HUES48 (cell line): ENCODE data around the gene FEM1A.
"Not testable (repeated sequence)": the region's sequence is repeated elsewhere in the genome, so short reads cannot be mapped to it uniquely, and the experiment has no call there.

Experiments
- H3K27ac ChIP-seq: one replicate; pipeline ENCODE4 v1.7.0; 2013; ENCODE audit warnings: low read depth, low read length, inconsistent platforms
- H3K27me3 ChIP-seq: 2 replicates; pipeline ENCODE4 v1.6.1; 2013; ENCODE audit warnings: mild to moderate bottlenecking, low read length; ENCODE audit not compliant: control insufficient read depth, insufficient read depth
- H3K36me3 ChIP-seq: 2 replicates; pipeline ENCODE4 v1.6.1; 2013; ENCODE audit warnings: low read length; ENCODE audit not compliant: control insufficient read depth, insufficient read depth
- H3K4me1 ChIP-seq: 2 replicates; pipeline ENCODE4 v1.6.1; 2013; ENCODE audit warnings: mild to moderate bottlenecking, low read length; ENCODE audit not compliant: control insufficient read depth, insufficient read depth
- H3K4me3 ChIP-seq: 2 replicates; pipeline ENCODE4 v1.5.1; 2013; ENCODE audit warnings: mild to moderate bottlenecking, low read depth, low read length
- H3K9ac ChIP-seq: 2 replicates; pipeline ENCODE4 v1.6.1; 2013; ENCODE audit warnings: mild to moderate bottlenecking, low read depth, low read length, moderate library complexity
- H3K9me3 ChIP-seq: 2 replicates; pipeline ENCODE4 v1.6.1; 2013; ENCODE audit warnings: low read length; ENCODE audit not compliant: control insufficient read depth, insufficient read depth

Gene FEM1A

DNA sequence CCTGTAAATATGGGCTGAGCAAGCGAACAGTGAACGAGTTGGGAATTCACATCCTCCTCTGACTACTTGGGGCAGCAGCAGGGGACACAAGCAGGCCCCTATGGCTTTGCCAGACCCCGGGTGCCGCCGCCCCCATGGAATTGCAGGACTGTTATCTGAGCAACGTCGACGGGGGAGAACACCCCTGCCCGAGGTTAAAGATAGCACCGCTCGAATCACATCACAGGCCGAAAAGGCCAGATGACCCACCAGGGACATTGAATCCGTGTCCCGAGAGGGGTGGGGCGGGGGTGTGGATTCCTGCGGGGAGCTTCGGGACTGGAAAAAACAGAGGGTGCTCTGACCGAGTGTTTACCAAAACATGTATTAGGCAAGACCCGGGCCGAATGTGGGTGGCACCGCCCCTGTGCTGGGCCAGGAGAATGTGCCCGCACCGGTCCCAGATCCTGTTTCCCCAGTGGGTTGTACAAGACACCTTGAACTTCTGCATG is 9.1 kb downstream of the FEM1A start:
- no peak overlapping the region for H3K4me3 ChIP-seq
- H3K4me1 ChIP-seq = no peaks in the 10 kb centered on the region
- no peak overlapping the region for H3K27ac ChIP-seq
- no peaks in the 10 kb centered on the region for H3K27me3 ChIP-seq
- H3K36me3 ChIP-seq = peaks cover 8% of the 10 kb centered on the region; the same call in 1 of the 2 replicates
- H3K9ac ChIP-seq = no peak overlapping the region
- no peaks in the 10 kb centered on the region for H3K9me3 ChIP-seq

- no peaks in the 10 kb centered on the region for H3K27me3 ChIP-seq
- H3K9me3 ChIP-seq = no peaks in the 10 kb centered on the region
- H3K36me3 ChIP-seq = peaks cover 8% of the 10 kb centered on the region; the same call in 1 of the 2 replicates
- no peak overlapping the region for H3K9ac ChIP-seq
- H3K27ac ChIP-seq = no peak overlapping the region
- H3K4me3 ChIP-seq = no peak overlapping the region
- no peaks in the 10 kb centered on the region for H3K4me1 ChIP-seq
These were observed 9.6 kb downstream of the FEM1A start for GRCh38 chr19:4801085-4801619.

- no peaks in the 10 kb centered on the region for H3K4me1 ChIP-seq
- no peak overlapping the region for H3K27ac ChIP-seq
- H3K36me3 ChIP-seq = no peaks in the 10 kb centered on the region
- no peaks in the 10 kb centered on the region for H3K9me3 ChIP-seq
- H3K4me3 ChIP-seq = no peak overlapping the region
- H3K27me3 ChIP-seq = no peaks in the 10 kb centered on the region
- no peak overlapping the region for H3K9ac ChIP-seq
These were observed 11.2 kb downstream of the FEM1A start for GRCh38 chr19:4802711-4803110.

DNA sequence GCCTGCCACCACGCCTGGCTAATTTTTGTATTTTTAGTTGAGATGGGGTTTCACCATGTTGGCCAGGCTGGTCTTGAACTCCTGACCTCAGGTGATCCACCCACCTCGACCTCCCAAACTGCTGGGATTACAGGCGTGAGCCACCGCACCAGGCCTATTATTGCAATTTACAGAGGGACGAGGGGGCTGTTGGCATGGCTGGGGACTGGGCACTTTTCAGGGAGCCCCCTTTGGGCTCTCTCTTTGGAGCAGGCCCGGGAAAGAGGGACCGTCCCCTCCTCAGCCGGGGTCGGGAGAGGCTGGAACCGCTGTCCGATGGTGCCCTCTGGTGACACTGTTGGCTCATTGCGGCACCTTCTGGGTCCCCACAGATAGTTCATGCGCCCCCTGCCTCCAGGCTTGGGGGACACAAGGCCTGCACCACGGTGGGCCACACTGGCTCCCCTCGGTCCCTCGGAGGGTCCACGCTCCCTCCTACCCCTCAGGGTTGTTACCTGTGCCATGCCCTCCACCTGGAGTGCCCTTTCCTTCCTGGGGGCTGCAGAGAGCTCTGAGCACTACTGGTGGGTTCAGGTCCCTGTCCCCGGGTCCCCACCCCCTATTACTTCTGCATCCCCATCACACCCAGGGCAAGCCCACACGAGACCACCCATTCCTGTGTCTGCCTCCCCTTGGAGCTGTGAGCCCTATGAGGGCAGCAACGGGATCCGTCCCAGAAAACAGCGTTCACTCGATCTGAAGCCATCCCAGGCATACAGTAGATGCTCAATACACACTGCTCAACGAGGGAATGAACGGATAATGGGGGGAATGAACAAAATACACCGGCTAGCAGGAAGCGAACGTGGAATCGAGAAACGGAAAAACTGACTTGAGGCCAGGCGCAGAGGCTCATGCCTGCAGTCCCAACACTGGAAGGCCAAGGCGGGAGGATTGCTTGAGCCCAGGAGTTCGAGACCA is 12.5 kb downstream of the FEM1A start:
- Histone ChIP-seq H3K9me3 (no peaks in the 10 kb centered on the region), H3K27ac (no peak overlapping the region), H3K27me3 (no peaks in the 10 kb centered on the region), H3K9ac (no peak overlapping the region), H3K4me1 (no peaks in the 10 kb centered on the region), H3K4me3 (no peak overlapping the region), H3K36me3 (no peaks in the 10 kb centered on the region)

GRCh38 chr19:4805140-4805539 is 13.6 kb downstream of the FEM1A start:
- not testable (repeated sequence) for H3K36me3 ChIP-seq, H3K4me3 ChIP-seq, H3K27ac ChIP-seq, H3K4me1 ChIP-seq, H3K9ac ChIP-seq, H3K9me3 ChIP-seq, H3K27me3 ChIP-seq

DNA sequence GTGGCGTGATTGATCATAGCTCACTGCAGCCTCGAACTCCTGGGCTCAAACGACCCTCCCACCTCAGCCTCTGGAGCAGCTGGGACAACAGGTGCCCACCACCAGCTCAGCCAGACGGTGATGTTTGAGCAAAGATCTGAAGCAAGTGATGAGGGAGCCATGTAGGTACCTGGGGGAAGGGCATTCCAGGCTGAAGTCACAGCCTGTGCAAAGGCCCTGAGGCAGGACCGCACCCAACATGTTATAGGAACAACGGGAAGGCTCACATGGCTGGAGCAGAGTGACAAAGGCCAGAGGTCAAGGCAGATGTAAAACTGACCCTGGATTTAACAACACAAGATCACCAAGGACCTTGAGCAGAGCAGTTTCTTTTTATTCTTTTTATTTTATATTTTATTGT is 14.8 kb downstream of the FEM1A start:
- Histone ChIP-seq H3K9ac (no peak overlapping the region), H3K9me3 (no peaks in the 10 kb centered on the region), H3K27ac (no peak overlapping the region), H3K27me3 (no peaks in the 10 kb centered on the region), H3K4me1 (no peaks in the 10 kb centered on the region), H3K4me3 (no peak overlapping the region), H3K36me3 (no peaks in the 10 kb centered on the region)

GRCh38 chr19:4807188-4807587 is 15.7 kb downstream of the FEM1A start:
- H3K36me3 ChIP-seq = no peaks in the 10 kb centered on the region
- no peaks in the 10 kb centered on the region for H3K4me1 ChIP-seq
- H3K4me3 ChIP-seq = no peak overlapping the region
- no peaks in the 10 kb centered on the region for H3K27me3 ChIP-seq
- H3K27ac ChIP-seq = no peak overlapping the region
- no peaks in the 10 kb centered on the region for H3K9me3 ChIP-seq
- H3K9ac ChIP-seq = no peak overlapping the region

DNA sequence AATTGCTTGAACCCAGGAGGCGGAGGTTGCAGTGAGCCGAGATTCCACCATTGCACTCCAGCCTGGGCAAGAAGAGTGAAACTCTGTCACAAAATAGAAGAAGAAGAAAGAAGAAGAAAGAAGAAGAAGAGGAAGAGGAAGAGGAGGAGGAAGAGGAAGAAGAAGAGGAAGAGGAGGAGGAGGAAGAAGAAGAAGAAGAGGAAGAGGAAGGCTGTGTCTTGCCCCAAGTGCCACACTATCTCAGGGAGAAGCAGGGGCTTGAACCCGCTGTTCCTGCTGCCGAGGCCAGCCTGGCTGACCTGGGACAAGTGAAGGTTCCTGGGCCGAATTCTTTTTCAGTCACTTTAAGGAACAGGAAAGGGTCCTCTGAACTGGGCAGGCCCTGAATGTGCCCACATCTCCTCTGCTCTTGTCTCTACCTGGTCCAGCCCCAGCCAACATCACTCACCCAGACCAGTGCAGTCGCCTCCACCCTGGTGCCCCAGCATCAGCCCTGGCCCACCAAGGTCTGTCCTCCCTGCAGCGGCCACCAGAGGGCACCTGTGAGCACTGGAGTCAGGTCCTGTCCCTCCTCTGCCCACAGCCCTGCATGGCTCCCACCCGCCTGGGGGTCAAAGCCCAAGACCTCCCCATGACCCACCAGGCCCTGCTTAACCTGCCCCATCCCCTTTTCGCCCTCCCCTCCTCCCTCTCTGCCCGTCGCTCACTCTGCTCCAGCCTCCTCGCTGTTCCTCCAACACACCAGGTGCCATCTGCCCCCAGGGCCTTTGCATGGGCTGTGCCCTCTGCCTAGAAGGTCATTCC is 20.0 kb downstream of the FEM1A start:
- H3K9ac ChIP-seq = no peak overlapping the region
- no peak overlapping the region for H3K27ac ChIP-seq
- no peak overlapping the region for H3K4me3 ChIP-seq
- peaks cover 6% of the 10 kb centered on the region for H3K27me3 ChIP-seq
- H3K4me1 ChIP-seq = no peaks in the 10 kb centered on the region
- H3K36me3 ChIP-seq = no peaks in the 10 kb centered on the region
- H3K9me3 ChIP-seq = no peaks in the 10 kb centered on the region

- Histone ChIP-seq H3K36me3 (no peaks in the 10 kb centered on the region), H3K9me3 (no peaks in the 10 kb centered on the region), H3K27ac (no peak overlapping the region), H3K4me3 (no peak overlapping the region), H3K9ac (no peak overlapping the region), H3K27me3 (peaks cover 12% of the 10 kb centered on the region), H3K4me1 (no peaks in the 10 kb centered on the region)
These were observed 23.3 kb downstream of the FEM1A start for GRCh38 chr19:4814625-4815425.

GRCh38 chr19:4815426-4816201 is 24.1 kb downstream of the FEM1A start:
- Histone ChIP-seq H3K9ac (no peak overlapping the region), H3K4me1 (no peaks in the 10 kb centered on the region), H3K36me3 (no peaks in the 10 kb centered on the region), H3K9me3 (no peaks in the 10 kb centered on the region), H3K4me3 (peak overlapping the region; percentile 31; the same call in 1 of the 2 replicates), H3K27me3 (peaks cover 12% of the 10 kb centered on the region), H3K27ac (no peak overlapping the region)
